A549 (cell line): ENCODE measurements around the gene RPTOR. TPM values are rescaled to one million over a fixed set of nuclear protein-coding genes. Genes with fewer than 3 reads are reported as not detected.

Experiments used
- ATAC-seq, 2 experiments: fragments of 200-7000 bp in 1 of 2; fragments of >200 bp in 1 of 2; cut with Nextera tagmentation in 1 of 2; cut with Tn5 transposase in 1 of 2; 3 replicates each; pipeline versions ENCODE4 v1.8.0 to v1.9.1; 2018 to 2020; ENCODE audit warnings: mild to moderate bottlenecking in 1 of 2, moderate library complexity in 1 of 2
- CTCF ChIA-PET: fragments of 300-600 bp; sonication (Branson Sonifier 250); formaldehyde crosslinking; extraction: SDS; loops from one replicate; lab custom pipeline; 2021; ENCODE audit warnings: antibody characterized with exemption, inconsistent platforms; lab: Yijun Ruan, JAX
- POLR2A ChIA-PET: fragments of 350-600 bp; formaldehyde crosslinking; extraction: SDS; loops from one replicate; lab custom pipeline; 2021; ENCODE audit warnings: antibody characterized with exemption, inconsistent platforms; lab: Yijun Ruan, JAX
- DNase-seq, 2 experiments: peaks; one replicate each; pipeline versions ENCODE4 v3.0.0 to v3.0.0-alpha.2; 2011 to 2016; ENCODE audit warnings: low read depth in 1 of 2, low spot score in 1 of 2
- FAIRE-seq: peaks from 2 replicates; lab custom pipeline; 2011; peaks lifted over from hg19 to GRCh38; lab: Jason Lieb, UNC
- H3K27ac ChIP-seq, 2 experiments: fragments of >200 bp; sonication (Bioruptor Twin); formaldehyde crosslinking; 3 replicates each; pipeline ENCODE4 v1.5.1; 2016 to 2017
- H3K4me1 ChIP-seq: fragments of >200 bp; sonication (Bioruptor Twin); formaldehyde crosslinking; 3 replicates; pipeline ENCODE4 v1.6.1; 2016
- H3K4me2 ChIP-seq: fragments of >200 bp; sonication (Bioruptor Twin); formaldehyde crosslinking; 3 replicates; pipeline ENCODE4 v1.6.1; 2016
- H3K4me3 ChIP-seq: fragments of >200 bp; sonication (Bioruptor Twin); formaldehyde crosslinking; 3 replicates; pipeline ENCODE4 v1.5.1; 2016
- H3K9me3 ChIP-seq: fragments of >200 bp; sonication (Bioruptor Twin); formaldehyde crosslinking; 3 replicates; pipeline ENCODE4 v1.6.1; 2016
- ATOH8 ChIP-seq: fragments of 250-450 bp; sonication (Bioruptor Pico); IDR thresholded peaks from 2 replicates; pipeline ENCODE4 v1.5.0; 2020; ENCODE audit warnings: low read depth, mild to moderate bottlenecking, moderate library complexity
- BHLHE40 ChIP-seq: IDR thresholded peaks from 2 replicates; pipeline ENCODE4 v1.6.1; 2012; ENCODE audit warnings: low read depth, low read length, inconsistent platforms
- CEBPB ChIP-seq, 2 experiments: fragments of >200 bp in 1 of 2; sonication (Bioruptor Twin) in 1 of 2; formaldehyde crosslinking in 1 of 2; IDR thresholded peaks; 2 replicates each; pipeline ENCODE4 v1.6.1; 2012 to 2016
- CHD2 ChIP-seq: fragments of 150-350 bp; IDR thresholded peaks from 2 replicates; pipeline ENCODE4 v1.6.1; 2014; ENCODE audit warnings: low read length; ENCODE audit not compliant: partially characterized antibody
- CHD4 ChIP-seq: fragments of 200-600 bp; sonication (generic); IDR thresholded peaks from 2 replicates; pipeline ENCODE4 v1.6.1; 2016; ENCODE audit warnings: antibody characterized with exemption, mild to moderate bottlenecking, borderline replicate concordance
- CTCF ChIP-seq: fragments of >200 bp; sonication (Bioruptor Twin); formaldehyde crosslinking; IDR thresholded peaks from 3 replicates; pipeline ENCODE4 v1.5.1; 2016
- E2F6 ChIP-seq: IDR thresholded peaks from 2 replicates; pipeline ENCODE4 v1.6.1; 2012; ENCODE audit warnings: low read depth, borderline replicate concordance
- EP300 ChIP-seq, 2 experiments: fragments of >200 bp; sonication (Bioruptor Twin); formaldehyde crosslinking; IDR thresholded peaks; 2 replicates in 1 of 2; 3 replicates in 1 of 2; pipeline ENCODE4 v1.6.1; 2016 to 2017
- FOSB ChIP-seq: fragments of 250-450 bp; sonication (Bioruptor Pico); IDR thresholded peaks from 2 replicates; pipeline ENCODE4 v1.5.0; 2020; ENCODE audit warnings: mild to moderate bottlenecking, moderate library complexity
- GATA3 ChIP-seq: IDR thresholded peaks from 2 replicates; pipeline ENCODE4 v1.6.1; 2012; ENCODE audit warnings: borderline replicate concordance
- HOXB5 ChIP-seq: fragments of 250-450 bp; sonication (Bioruptor Pico); IDR thresholded peaks from 2 replicates; pipeline ENCODE4 v1.5.0; 2020; ENCODE audit warnings: mild to moderate bottlenecking, moderate library complexity
- JUN ChIP-seq, 2 experiments: fragments of >200 bp; sonication (Bioruptor Twin); formaldehyde crosslinking; IDR thresholded peaks; 2 replicates in 1 of 2; 3 replicates in 1 of 2; pipeline ENCODE4 v1.6.1; 2016 to 2017
- JUNB ChIP-seq: fragments of >200 bp; sonication (Bioruptor Twin); formaldehyde crosslinking; IDR thresholded peaks from 2 replicates; pipeline ENCODE4 v1.6.1; 2016
- KDM1A ChIP-seq: fragments of 200-600 bp; sonication (generic); IDR thresholded peaks from 2 replicates; pipeline ENCODE4 v1.6.1; 2016; ENCODE audit warnings: low read depth, mild to moderate bottlenecking
- KDM5A ChIP-seq: fragments of 200-600 bp; sonication (generic); IDR thresholded peaks from 2 replicates; pipeline ENCODE4 v1.6.1; 2016; ENCODE audit warnings: antibody characterized with exemption, mild to moderate bottlenecking
- MAX ChIP-seq: IDR thresholded peaks from 2 replicates; pipeline ENCODE4 v1.6.1; 2012
- NFE2L2 ChIP-seq: fragments of 150-350 bp; conservative IDR thresholded peaks from 2 replicates; pipeline ENCODE4 v1.6.1; 2014; ENCODE audit warnings: low read length
- NR3C1 ChIP-seq: fragments of >200 bp; sonication (Bioruptor Twin); formaldehyde crosslinking; IDR thresholded peaks from 3 replicates; pipeline ENCODE4 v1.6.1; 2017
- POLR2AphosphoS2 ChIP-seq: conservative IDR thresholded peaks from 2 replicates; pipeline ENCODE4 v1.6.1; 2012; ENCODE audit warnings: low read length, improper control_type of control experiment, inconsistent platforms
- RCOR1 ChIP-seq: fragments of 150-350 bp; IDR thresholded peaks from 2 replicates; pipeline ENCODE4 v1.6.1; 2014; ENCODE audit warnings: antibody characterized with exemption, low read length, low read depth
- SMC3 ChIP-seq: fragments of >200 bp; sonication (Bioruptor Twin); formaldehyde crosslinking; IDR thresholded peaks from 3 replicates; pipeline ENCODE4 v1.6.1; 2018; ENCODE audit warnings: inconsistent platforms
- TFCP2L1 ChIP-seq: fragments of 250-450 bp; sonication (Bioruptor Pico); IDR thresholded peaks from 2 replicates; pipeline ENCODE4 v1.5.0; 2021; ENCODE audit warnings: mild to moderate bottlenecking
- TP53 ChIP-seq: fragments of 250-450 bp; sonication (Bioruptor Pico); IDR thresholded peaks from 2 replicates; pipeline ENCODE4 v1.5.0; 2021; ENCODE audit warnings: mild to moderate bottlenecking, moderate library complexity
- USF2 ChIP-seq: fragments of 450-650 bp; IDR thresholded peaks from 2 replicates; pipeline ENCODE4 v1.6.1; 2014; ENCODE audit warnings: antibody characterized with exemption
- ZC3H11A ChIP-seq: fragments of 450-650 bp; IDR thresholded peaks from 2 replicates; pipeline ENCODE4 v1.6.1; 2014; ENCODE audit warnings: antibody characterized with exemption, mild to moderate bottlenecking
- ZNF302 ChIP-seq: fragments of 250-450 bp; sonication (Bioruptor Pico); IDR thresholded peaks from 2 replicates; pipeline ENCODE4 v1.9.0; 2021; ENCODE audit warnings: inconsistent platforms, mild to moderate bottlenecking, moderate library complexity
- WGBS: methylation state at CpG from one replicate; pipeline ENCODE4 v1.1.6; 2017; ENCODE audit errors: missing lambda C conversion rate; 5-methylcytosine and 5-hydroxymethylcytosine counted together
- polyA plus RNA-seq, 4 experiments: library from polyadenylated mRNA; depleted of rRNA in 3 of 4; stranded (reverse); fragments of >200 nt; fragmentation: RNase III in 1 of 4; extraction: RNeasy Plus Mini Kit Qiagen cat#74134 plus additional on column Dnase treatment in 1 of 4; gene quantifications; 2 replicates in 3 of 4; 3 replicates in 1 of 4; pipeline ENCODE4 v1.2.3, GENCODE V29; 2011 to 2017
- TF ChIP-seq, protein P1 (sequence below): fragments of 150-350 bp; IDR thresholded peaks from 2 replicates; pipeline ENCODE4 v1.6.1; 2014; ENCODE audit warnings: low read depth, mild to moderate bottlenecking, low read length
- TF ChIP-seq, protein P2 (sequence below): fragments of >200 bp; sonication (Bioruptor Twin); formaldehyde crosslinking; IDR thresholded peaks from 3 replicates; pipeline ENCODE4 v1.6.1; 2016

RPTOR gene
- polyA plus RNA-seq, 2 of the 4 experiments (the other 2 are of a cell fraction): 10.8 to 27.1 TPM

DNA sequence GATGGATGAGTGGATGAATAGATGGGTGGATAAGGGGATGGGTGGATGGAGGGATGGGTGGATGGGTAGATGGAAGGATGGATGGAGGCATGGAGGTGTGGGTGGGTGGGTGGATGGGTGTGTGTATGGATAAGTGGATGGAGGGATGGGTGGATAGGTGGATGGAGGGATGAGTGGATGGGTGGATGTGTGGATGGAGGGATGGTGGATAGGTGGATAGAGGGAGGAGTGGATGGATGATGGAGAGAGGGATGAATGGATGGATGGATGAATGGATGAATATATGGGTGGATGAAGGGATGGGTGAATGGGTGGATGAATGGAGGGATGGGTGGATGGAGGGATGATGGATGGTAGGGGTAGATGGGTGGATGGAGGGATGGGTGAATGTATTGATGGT is 40.7 kb upstream of the RPTOR start:
- peak overlapping the region; percentile 83 to 85 for H3K27ac ChIP-seq
- TF ChIP-seq EP300 (IDR thresholded peaks at IDR 0.05): no peak
- TF ChIP-seq POLR2AphosphoS2: no peak
- TF ChIP-seq CEBPB (IDR thresholded peaks at IDR 0.05): no peak
- no peak for TF ChIP-seq RCOR1
- TF ChIP-seq, protein P1, sequence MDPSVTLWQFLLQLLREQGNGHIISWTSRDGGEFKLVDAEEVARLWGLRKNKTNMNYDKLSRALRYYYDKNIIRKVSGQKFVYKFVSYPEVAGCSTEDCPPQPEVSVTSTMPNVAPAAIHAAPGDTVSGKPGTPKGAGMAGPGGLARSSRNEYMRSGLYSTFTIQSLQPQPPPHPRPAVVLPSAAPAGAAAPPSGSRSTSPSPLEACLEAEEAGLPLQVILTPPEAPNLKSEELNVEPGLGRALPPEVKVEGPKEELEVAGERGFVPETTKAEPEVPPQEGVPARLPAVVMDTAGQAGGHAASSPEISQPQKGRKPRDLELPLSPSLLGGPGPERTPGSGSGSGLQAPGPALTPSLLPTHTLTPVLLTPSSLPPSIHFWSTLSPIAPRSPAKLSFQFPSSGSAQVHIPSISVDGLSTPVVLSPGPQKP: no peak
- TF ChIP-seq JUNB: no peak
- no peak for TF ChIP-seq HOXB5
- TF ChIP-seq CHD2: no peak
- no peak for TF ChIP-seq USF2
- TF ChIP-seq NFE2L2: no peak
- no peak for TF ChIP-seq TP53 (CRISPR knock-in tag)
- no peak for TF ChIP-seq TFCP2L1 (CRISPR knock-in tag)
- TF ChIP-seq BHLHE40: no peak
- no peak for TF ChIP-seq ZC3H11A
- no peak for TF ChIP-seq ATOH8 (CRISPR knock-in tag)
- DNase-seq (no peak), ATAC-seq (no peak), FAIRE-seq (no peak)
- peaks cover 50% of the 10 kb centered on the region for H3K4me1 ChIP-seq
- H3K4me3 ChIP-seq: no peak overlapping the region
- H3K4me2 ChIP-seq: no peak overlapping the region; the same call in 2 of the 3 replicates
- ChIA-PET CTCF (interaction anchor here (0.6 to 2.6 kb wide), 5 partner anchors 25 to 1700 kb away, joined by 3 to 12 read pairs (median 6); partner anchors contain the start of gene NPTX1), POLR2A (no interaction called here)
- no peaks in the 10 kb centered on the region for H3K9me3 ChIP-seq

DNA sequence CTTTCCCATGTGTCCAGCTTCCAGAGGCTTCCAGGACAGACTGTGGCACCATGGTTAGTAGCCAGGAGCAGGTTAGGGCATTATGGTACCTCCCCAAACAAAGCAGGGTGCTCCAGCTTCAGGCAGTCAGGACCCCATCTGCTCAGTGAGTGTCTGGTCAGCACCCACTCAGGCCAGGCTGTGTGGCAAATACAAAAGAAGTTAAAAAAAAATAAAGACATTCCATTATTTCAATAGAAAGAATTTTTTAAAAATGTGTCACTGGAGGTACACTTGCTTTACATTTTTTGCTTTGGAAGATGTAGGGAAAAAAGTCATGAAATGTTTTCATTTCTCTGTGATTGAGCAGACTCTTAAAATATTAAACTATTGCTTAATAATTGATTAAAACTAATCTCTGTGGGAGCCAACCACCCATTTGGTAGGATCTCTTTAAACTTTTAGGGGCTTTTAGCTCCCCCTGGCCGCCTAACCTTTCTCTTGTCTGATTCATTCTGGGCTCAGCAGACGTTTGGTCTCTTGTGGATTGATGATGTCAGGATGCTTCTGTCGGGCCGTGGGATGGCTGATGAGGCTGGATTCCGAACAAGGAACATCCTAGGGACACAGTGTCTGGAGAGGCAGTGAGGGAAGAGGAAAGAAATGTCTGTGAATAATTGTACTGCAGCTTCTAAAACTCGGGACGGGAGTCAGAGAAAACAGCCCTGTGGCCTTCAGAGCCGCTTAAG is 39.8 kb upstream of the RPTOR start:
- peak overlapping the region; percentile 52 for H3K4me2 ChIP-seq
- POLR2A ChIA-PET: no interaction called here
- H3K27ac ChIP-seq: peak overlapping the region; percentile 83 to 85
- no peaks in the 10 kb centered on the region for H3K9me3 ChIP-seq
- 6% methylated on average over 8 of the region's 8 CpGs for WGBS
- H3K4me1 ChIP-seq: peaks cover 48% of the 10 kb centered on the region
- DNase-seq (peak; percentile 67 to 83), ATAC-seq (peak; percentile 46 to 70; a peak in 3 of 6 replicates), FAIRE-seq (peak; percentile 18)
- CTCF ChIA-PET: interaction anchor here (0.6 to 2.6 kb wide), 12 partner anchors 9 to 1701 kb away, joined by 3 to 12 read pairs (median 3); partner anchors contain the start of gene NPTX1
- H3K4me3 ChIP-seq: no peak overlapping the region
- TF ChIP-seq KDM5A: no peak
- TF ChIP-seq EP300 (IDR thresholded peaks at IDR 0.05): peak; percentile 17 to 60; a peak in 1 of 5 replicates
- TF ChIP-seq CTCF: peak; percentile 40
- no peak for TF ChIP-seq ATOH8 (CRISPR knock-in tag)
- no peak for TF ChIP-seq GATA3
- TF ChIP-seq, protein P2, sequence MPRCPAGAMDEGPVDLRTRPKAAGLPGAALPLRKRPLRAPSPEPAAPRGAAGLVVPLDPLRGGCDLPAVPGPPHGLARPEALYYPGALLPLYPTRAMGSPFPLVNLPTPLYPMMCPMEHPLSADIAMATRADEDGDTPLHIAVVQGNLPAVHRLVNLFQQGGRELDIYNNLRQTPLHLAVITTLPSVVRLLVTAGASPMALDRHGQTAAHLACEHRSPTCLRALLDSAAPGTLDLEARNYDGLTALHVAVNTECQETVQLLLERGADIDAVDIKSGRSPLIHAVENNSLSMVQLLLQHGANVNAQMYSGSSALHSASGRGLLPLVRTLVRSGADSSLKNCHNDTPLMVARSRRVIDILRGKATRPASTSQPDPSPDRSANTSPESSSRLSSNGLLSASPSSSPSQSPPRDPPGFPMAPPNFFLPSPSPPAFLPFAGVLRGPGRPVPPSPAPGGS: no peak
- peak; percentile 49 for TF ChIP-seq SMC3
- peak; percentile 50; the same call in 1 of the 2 replicates for TF ChIP-seq JUNB
- TF ChIP-seq USF2: no peak
- TF ChIP-seq JUN (IDR thresholded peaks at IDR 0.05): peak in 1 of 2 experiments; percentile 26; a peak in 1 of 5 replicates
- no peak for TF ChIP-seq ZNF302 (CRISPR knock-in tag)
- no peak for TF ChIP-seq ZC3H11A
- no peak for TF ChIP-seq TP53 (CRISPR knock-in tag)
- TF ChIP-seq POLR2AphosphoS2: no peak
- TF ChIP-seq KDM1A: no peak
- no peak for TF ChIP-seq FOSB (CRISPR knock-in tag)
- no peak for TF ChIP-seq NR3C1
- TF ChIP-seq CHD4: no peak
- no peak for TF ChIP-seq E2F6
- 0 out of 2 replicates have a peak, but pooled peaks have one; percentile 26 for TF ChIP-seq MAX
